GM19023 (cell line): ENCODE results near the gene FTH1.
A peak's percentile ranks its signal among the peaks of the same experiment; 100 is the strongest.
"Not testable (repeated sequence)": the region's sequence is repeated elsewhere in the genome, so short reads cannot be mapped to it uniquely, and the experiment has no call there.

Experiments
- ATAC-seq: cut with Tn5 transposase; IDR thresholded peaks from one replicate; pipeline ENCODE4 v1.9.1; 2021; ENCODE audit warnings: mild to moderate bottlenecking, moderate library complexity; ENCODE audit not compliant: unreplicated experiment

FTH1 gene

GRCh38 chr11:61978703-61979661 is 11.5 kb upstream of the FTH1 start:
- no peak for ATAC-seq

DNA sequence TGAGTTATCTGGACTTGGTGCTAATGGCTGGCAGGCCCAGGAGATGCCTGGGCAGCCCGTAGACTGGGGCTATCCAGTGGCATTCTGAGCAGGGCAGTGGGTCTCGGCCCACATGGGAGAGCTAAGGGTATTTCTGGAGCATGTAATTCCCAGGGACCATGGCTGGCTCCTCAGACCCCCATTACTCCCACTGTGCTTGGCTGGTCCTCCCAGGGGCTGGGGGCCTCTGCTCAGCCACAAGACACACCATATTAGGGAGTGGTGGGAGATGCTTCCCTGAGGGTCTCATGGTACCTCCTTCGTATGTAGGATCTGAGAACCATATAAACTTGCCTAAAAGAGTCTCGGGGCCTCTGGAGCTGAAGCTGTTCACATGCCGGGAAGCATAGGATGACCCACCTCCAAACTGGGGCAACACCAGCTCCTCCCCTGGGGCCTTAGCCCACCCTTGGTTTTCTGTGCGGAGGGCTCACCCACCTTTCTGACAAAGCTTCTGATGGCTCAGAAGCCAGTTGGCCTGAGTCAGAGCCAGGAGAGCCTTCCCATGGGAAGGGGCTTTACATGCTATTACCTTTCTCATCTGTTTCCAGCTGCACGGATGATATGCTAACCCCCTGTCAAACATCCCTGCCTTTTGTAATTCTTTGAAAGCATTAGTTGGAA is 9.5 kb upstream of the FTH1 start:
- no peak for ATAC-seq

GRCh38 chr11:61976420-61976800 is 9.0 kb upstream of the FTH1 start:
- no peak for ATAC-seq

GRCh38 chr11:61975638-61976419 is 8.4 kb upstream of the FTH1 start:
- no peak for ATAC-seq

- no peak for ATAC-seq
Observed at GRCh38 chr11:61974766-61975631, 7.6 kb upstream of the FTH1 start.

DNA sequence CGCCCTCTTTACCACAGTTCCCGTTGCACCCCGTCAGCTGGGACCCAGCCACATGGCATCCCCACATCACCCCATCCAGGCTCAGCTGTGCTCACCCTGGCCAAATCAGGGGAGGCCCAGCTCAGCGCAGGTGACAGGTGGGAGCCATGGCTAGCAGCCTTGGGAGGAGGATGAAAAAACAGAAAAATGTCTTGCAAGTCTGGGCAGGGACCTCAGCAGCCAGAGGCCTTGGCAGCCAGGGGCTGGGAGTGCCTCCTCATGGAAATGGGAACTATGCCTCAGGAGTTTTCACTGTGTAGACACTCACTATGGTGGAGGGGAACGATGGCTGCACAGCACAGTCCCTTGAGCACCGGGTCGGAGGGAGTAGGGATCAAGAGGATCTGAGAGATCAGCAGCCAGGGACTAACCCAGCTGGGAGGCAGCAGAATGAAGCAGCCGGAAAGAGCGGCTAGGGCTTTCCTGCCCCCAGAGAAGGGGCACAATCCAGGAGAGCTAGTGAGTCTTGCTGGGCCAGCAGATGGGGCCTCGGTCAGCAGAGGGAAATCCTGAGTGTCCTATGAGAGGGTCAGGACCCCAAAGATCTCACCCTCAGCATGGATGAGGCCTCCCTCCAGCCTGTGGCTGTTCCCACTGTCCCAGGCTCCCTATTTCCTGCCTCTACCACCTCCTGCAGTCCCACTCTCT is 6.2 kb upstream of the FTH1 start:
- ATAC-seq: no peak

- ATAC-seq: no peak
Observed at GRCh38 chr11:61972672-61973475, 5.4 kb upstream of the FTH1 start.

DNA sequence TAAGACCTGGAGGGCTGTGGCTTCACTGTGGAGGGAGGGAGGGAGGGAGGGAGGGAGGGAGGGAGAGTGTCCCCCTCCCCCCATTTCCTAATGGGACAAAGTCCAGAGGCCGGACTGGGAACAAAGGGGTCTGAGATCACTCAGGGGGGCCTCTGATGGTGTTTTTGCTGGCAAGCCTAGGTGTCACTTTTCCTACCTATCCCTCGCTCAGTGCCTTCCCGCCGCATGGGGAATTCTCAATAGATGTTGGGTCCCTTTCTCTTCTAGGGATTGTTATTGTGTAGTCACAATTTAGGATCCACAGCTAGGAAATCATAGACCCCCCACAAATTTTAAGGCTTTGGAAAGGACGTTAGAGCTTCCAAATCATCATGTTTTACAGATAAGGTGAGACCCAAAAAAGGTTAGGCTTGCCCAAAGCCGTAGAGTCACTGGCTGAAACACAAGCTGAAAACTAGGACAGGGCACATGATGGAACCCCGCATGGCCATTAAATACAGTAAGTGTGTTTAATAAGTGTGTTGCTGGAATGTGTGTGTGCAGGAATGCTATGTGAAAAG is 4.8 kb upstream of the FTH1 start:
- no peak for ATAC-seq

- no peak for ATAC-seq
Observed at GRCh38 chr11:61971248-61972111, 4.0 kb upstream of the FTH1 start.

DNA sequence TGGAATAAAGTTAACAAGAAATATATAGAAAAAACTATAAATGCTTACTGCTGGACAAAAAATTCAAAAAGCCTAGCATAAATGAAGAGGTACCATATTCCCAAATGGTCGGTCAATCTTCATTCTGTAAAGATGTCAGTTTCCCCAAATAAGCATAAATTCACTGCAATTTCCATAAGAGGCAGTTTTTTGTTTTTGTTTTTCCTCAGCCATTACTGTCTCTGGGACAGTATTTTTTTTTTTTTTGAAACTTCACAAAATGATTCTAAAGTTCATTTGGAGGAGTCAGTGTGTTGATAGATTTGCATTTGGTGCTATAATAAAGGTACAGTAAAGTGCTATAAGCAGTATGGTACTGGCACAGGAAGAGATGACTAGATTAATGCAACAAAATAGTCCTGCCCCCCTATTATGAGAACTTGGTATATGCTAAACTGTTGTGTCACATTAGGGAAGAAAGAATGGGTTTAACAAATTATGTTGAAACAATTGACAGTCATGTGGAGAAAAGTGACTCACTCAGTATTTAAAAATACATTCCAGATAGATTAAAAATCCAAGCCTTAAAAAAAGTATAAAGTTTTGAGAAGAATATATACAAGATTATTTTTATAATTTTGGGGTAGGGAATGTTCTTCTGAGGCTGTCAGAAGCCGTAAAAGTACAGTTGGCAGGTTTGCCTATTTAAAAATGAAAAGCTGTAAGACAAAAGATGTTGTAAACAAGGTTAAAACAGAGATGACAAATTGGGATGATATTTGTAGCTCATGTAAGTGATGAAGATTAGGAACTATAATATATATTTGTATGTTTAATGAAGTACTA is 2.6 kb upstream of the FTH1 start:
- no peak for ATAC-seq

DNA sequence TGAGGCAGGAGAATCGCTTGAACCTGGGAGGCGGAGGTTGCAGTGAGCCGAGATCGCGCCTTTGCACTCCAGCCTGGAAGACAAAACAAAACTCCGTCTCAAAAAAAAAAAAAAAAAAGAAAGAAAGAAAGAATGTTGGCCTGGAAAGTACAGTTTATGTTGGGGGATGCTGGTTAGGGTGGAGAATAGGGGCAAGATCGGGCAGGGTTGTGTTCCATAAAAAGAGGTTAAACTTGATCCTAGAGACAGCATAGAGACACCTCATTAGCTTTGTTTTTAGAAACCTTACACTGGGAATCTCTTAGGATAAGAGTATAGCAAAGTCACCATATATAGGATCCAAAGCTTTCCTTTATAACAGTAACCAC is 1.9 kb upstream of the FTH1 start:
- ATAC-seq: no peak

DNA sequence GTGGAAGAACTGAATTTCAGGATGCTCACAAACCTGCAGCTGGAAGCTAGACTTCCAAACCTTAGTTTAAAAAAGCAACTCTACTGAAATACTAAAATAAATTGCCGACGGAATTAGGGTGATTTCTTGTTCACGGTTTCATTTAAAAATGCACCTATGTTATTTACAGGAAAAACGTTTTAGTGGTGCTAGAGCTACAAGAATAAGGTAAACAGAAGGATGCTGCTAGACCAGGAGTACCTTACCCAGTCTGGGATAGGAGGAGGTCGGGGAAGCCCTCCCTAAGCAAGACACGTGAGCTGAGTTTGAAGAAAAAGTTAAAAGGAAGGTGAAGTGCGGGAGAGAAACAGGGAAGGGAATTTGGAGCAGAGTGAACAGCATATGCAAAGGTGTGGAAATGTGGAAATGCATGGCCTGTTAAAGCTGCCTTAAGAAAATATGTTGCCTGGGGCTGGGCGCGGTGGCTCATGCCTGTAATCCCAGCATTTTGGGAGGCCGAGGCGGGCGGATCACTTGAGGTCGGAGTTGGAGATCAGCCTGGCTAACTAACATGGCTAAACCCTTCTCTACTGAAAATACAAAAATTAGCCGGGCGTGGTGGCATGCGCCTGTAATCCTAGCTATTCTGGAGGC is 1.4 kb upstream of the FTH1 start:
- ATAC-seq: no peak

- ATAC-seq: peak; percentile 40
Observed at GRCh38 chr11:61967924-61968757, 707 bp upstream of the FTH1 start.

DNA sequence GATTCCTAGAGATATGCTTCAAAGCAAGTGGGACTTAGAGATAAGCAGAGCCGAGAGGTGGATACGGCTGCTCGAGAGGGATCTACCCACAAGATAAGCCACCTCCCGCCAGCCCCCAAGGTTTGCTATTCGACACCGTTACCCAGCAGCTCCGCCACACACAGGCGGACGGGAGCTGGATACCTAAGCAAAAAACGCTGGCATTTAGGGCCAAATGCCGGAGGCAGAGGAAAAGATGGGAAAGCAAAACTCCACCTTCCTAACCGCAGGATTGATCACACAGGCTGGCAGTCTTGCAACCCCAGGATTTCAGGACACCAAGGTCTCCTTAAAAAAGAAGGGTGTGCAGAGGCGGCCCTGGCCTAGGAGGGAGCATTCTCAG is 709 bp downstream of the FTH1 start:
- ATAC-seq: no peak

- not testable (repeated sequence) for ATAC-seq
Observed at GRCh38 chr11:61964666-61965271, 2.7 kb downstream of the FTH1 start.
